ENCODE measurements around the gene ZDHHC18. TPM values are rescaled to one million over a fixed set of nuclear protein-coding genes. Genes with fewer than 3 reads are reported as not detected.

Gene ZDHHC18
- total RNA-seq, 1 experiment from 2014 or later, result 21.3 TPM

GRCh38 chr1:26783646-26784022 is 42.9 kb upstream of the ZDHHC18 start:
- H3K36me3 Mint-ChIP-seq (ENCODE audit: insufficient read depth, unreplicated experiment), result peaks cover 66% of the 10 kb centered on the region
- TF ChIP-seq CTCF (IDR thresholded peaks at IDR 0.05; ENCODE audit: insufficient read depth in 1 of 2, low read depth in 1 of 2, low read length in 1 of 2, severe bottlenecking in 1 of 2, unreplicated experiment in 1 of 2), result no peak
- Histone ChIP-seq H3K9me3 (no peaks in the 10 kb centered on the region), H3K4me3 (ENCODE audit: low read depth, low read length) (no peak overlapping the region), H3K4me1 (peaks cover 51% of the 10 kb centered on the region), H3K36me3 (ENCODE audit: control insufficient read depth, insufficient read depth, low read length) (peaks cover 1% of the 10 kb centered on the region), H3K27me3 (replicated peaks; ENCODE audit: control insufficient read depth, insufficient read depth, low read length) (no peaks in the 10 kb centered on the region)
- POLR2A ChIA-PET, result no interaction called here
- peaks cover 37% of the 10 kb centered on the region for H3K4me1 Mint-ChIP-seq (ENCODE audit: low read depth, unreplicated experiment)
- CTCF ChIA-PET, result no interaction called here
- no peak for DNase-seq
- H3K4me3 Mint-ChIP-seq (ENCODE audit: unreplicated experiment), result no peak overlapping the region
- intact Hi-C loops (cut with micrococcal nuclease; ENCODE audit: unreplicated experiment), result no loop called here
- no peak overlapping the region for H3K27ac Mint-ChIP-seq (ENCODE audit: unreplicated experiment)
- H3K27me3 Mint-ChIP-seq (ENCODE audit: insufficient read depth, unreplicated experiment), result no peaks in the 10 kb centered on the region
- no peaks in the 10 kb centered on the region for H3K9me3 Mint-ChIP-seq (ENCODE audit: unreplicated experiment)
- BruUV-seq (replicated peaks), result no TSS peak

DNA sequence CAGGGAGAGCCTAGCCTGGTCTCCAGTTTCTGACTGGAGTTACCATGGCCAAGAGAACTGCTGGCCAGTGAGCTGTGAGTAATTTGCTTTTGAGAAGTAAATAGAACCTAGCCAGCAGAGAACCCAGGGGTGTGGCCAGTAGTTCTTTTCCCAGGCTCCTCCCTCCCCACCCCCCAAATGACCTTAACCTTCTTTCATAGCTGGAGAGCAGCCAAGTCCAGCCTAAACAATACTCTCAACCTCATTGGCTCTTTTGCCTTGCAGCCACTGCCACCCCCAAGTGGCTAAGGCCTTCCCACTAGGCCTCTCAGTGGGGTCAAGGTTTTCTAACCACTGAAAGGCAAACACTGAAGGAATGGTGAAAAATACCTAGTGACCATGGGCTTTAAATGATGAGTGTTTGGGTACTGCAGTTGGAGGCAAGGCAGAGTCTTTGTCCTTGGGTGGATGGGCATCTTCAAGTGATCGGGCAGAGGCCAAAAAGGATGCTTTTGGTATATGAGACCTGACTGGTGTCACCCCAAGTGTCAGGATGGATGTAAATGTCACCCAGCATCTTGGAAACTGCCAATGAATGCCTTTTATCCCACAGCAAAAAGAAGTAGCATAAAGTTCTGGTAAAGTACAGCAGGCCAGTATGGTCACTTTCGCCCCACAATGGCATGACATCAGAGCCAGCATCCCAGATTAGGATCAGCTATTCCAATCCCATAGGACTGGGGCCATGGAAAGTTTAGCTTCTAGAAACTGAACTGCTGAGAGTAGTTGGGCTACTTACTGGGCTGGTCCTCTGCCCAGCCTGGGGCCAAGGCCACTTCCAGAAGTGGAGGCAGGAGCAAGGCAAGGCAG is 42.2 kb upstream of the ZDHHC18 start:
- ChIA-PET POLR2A (interaction anchor here (1.0 to 1.9 kb wide), 2 partner anchors 86 to 87 kb away, joined by 4 to 7 read pairs; no protein-coding TSS in a partner anchor), CTCF (interaction anchor here (0.7 to 1.1 kb wide), 2 partner anchors 44 to 107 kb away, joined by 4 to 7 read pairs; no protein-coding TSS in a partner anchor)
- no peak overlapping the region for H3K4me3 Mint-ChIP-seq (ENCODE audit: unreplicated experiment)
- H3K9me3 Mint-ChIP-seq (ENCODE audit: unreplicated experiment), result no peaks in the 10 kb centered on the region
- peaks cover 30% of the 10 kb centered on the region for H3K4me1 Mint-ChIP-seq (ENCODE audit: low read depth, unreplicated experiment)
- Histone ChIP-seq H3K27me3 (replicated peaks; ENCODE audit: control insufficient read depth, insufficient read depth, low read length) (no peaks in the 10 kb centered on the region), H3K4me3 (ENCODE audit: low read depth, low read length) (no peak overlapping the region), H3K4me1 (peaks cover 51% of the 10 kb centered on the region), H3K36me3 (ENCODE audit: control insufficient read depth, insufficient read depth, low read length) (peaks cover 1% of the 10 kb centered on the region), H3K9me3 (no peaks in the 10 kb centered on the region)
- no peak for TF ChIP-seq CTCF (IDR thresholded peaks at IDR 0.05; ENCODE audit: insufficient read depth in 1 of 2, low read depth in 1 of 2, low read length in 1 of 2, severe bottlenecking in 1 of 2, unreplicated experiment in 1 of 2)
- no TSS peak for BruUV-seq (replicated peaks)
- peaks cover 66% of the 10 kb centered on the region for H3K36me3 Mint-ChIP-seq (ENCODE audit: insufficient read depth, unreplicated experiment)
- peak; percentile 27 to 49 for DNase-seq
- intact Hi-C loops (cut with micrococcal nuclease; ENCODE audit: unreplicated experiment), result no loop called here
- H3K27ac Mint-ChIP-seq (ENCODE audit: unreplicated experiment), result peak overlapping the region; percentile 90
- no peaks in the 10 kb centered on the region for H3K27me3 Mint-ChIP-seq (ENCODE audit: insufficient read depth, unreplicated experiment)

DNA sequence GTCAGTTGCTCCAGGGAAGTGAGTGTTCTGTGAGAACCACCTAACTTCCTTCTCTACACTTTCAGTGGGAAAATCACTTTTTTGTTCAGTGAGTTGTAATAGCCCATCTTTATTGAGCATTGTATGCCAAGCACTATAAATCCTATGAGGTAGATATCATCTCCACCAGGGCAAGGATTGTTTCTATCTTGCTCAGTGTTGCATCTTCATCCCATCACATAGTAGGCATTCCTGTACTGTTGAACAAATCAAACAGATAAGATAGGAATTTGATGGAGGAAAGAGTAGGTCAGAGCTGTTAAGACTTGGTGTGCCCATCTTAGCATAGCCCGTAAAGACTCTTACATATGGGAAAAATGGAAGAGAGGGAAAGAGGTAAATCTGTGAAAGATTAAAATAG is 41.6 kb upstream of the ZDHHC18 start:
- Histone ChIP-seq H3K36me3 (ENCODE audit: control insufficient read depth, insufficient read depth, low read length) (peaks cover 1% of the 10 kb centered on the region), H3K4me1 (peaks cover 51% of the 10 kb centered on the region), H3K27me3 (replicated peaks; ENCODE audit: control insufficient read depth, insufficient read depth, low read length) (no peaks in the 10 kb centered on the region), H3K4me3 (ENCODE audit: low read depth, low read length) (no peak overlapping the region), H3K9me3 (no peaks in the 10 kb centered on the region)
- Mint-ChIP-seq H3K4me3 (ENCODE audit: unreplicated experiment) (no peak overlapping the region), H3K4me1 (ENCODE audit: low read depth, unreplicated experiment) (peaks cover 30% of the 10 kb centered on the region), H3K36me3 (ENCODE audit: insufficient read depth, unreplicated experiment) (peaks cover 59% of the 10 kb centered on the region), H3K27ac (ENCODE audit: unreplicated experiment) (peak overlapping the region; percentile 90), H3K27me3 (ENCODE audit: insufficient read depth, unreplicated experiment) (no peaks in the 10 kb centered on the region), H3K9me3 (ENCODE audit: unreplicated experiment) (no peaks in the 10 kb centered on the region)
- intact Hi-C loops (cut with micrococcal nuclease; ENCODE audit: unreplicated experiment), result no loop called here
- no TSS peak for BruUV-seq (replicated peaks)
- no peak for TF ChIP-seq CTCF (IDR thresholded peaks at IDR 0.05; ENCODE audit: insufficient read depth in 1 of 2, low read depth in 1 of 2, low read length in 1 of 2, severe bottlenecking in 1 of 2, unreplicated experiment in 1 of 2)
- DNase-seq, result no peak
- CTCF ChIA-PET, result interaction anchor here (0.6 to 1.1 kb wide), 3 partner anchors 45 to 107 kb away, joined by 3 to 7 read pairs (median 4); no protein-coding TSS in a partner anchor
- POLR2A ChIA-PET, result interaction anchor here (1.0 to 1.9 kb wide), 2 partner anchors 87 to 88 kb away, joined by 4 to 7 read pairs; no protein-coding TSS in a partner anchor
